ENCODE measurements around the gene FAF1. TPM values are rescaled to one million over a fixed set of nuclear protein-coding genes. Genes with fewer than 3 reads are reported as not detected.
A peak's percentile ranks its signal among the peaks of the same experiment; 100 is the strongest.

Gene FAF1
- total and polyA plus RNA-seq, 2 donors (not counting 3 experiments of a cell fraction or from before 2014, with no cell fraction given) = 9.0 to 57.6 TPM

DNA sequence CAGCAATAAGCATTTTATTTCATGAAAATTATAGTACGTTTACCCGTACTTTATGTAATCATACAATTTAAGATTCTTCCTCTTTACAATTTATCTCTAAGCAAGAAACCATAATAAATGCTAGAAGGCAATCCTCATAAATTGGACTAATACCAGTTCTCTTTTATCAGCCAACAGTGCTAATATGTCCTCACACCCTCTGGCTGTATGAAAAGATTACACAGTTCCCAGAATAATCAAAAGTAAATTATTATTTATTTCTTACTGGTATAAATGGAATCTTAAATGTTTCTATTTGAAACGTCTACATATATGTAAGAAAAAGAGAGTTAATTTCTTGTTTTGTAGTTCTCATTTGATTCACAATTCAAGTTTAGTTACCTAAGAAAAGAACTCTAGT lies 6.9 kb upstream of the FAF1 start:
- TF ChIP-seq EZH2 (IDR thresholded peaks at IDR 0.05; ENCODE audit: borderline replicate concordance, low read depth, low read length, severe bottlenecking) = no peak
- no peak for TF ChIP-seq MYC (IDR thresholded peaks at IDR 0.05; ENCODE audit: low read depth, low read length)
- TF ChIP-seq JUN (IDR thresholded peaks at IDR 0.05; ENCODE audit: borderline replicate concordance, insufficient read depth, insufficient read length, low read depth) = no peak
- TF ChIP-seq GATA2 (IDR thresholded peaks at IDR 0.05; ENCODE audit: insufficient read depth, insufficient read length, low read depth, low read length) = no peak
- no peak for TF ChIP-seq POLR2AphosphoS5 (IDR thresholded peaks at IDR 0.05; ENCODE audit: insufficient read depth, low read depth, low read length)
- TF ChIP-seq FOS (IDR thresholded peaks at IDR 0.05; ENCODE audit: borderline replicate concordance, insufficient read depth, low read length) = no peak
- no peak for TF ChIP-seq POLR2A (IDR thresholded peaks at IDR 0.05; ENCODE audit: low read depth, low read length)
- TF ChIP-seq, protein P1, sequence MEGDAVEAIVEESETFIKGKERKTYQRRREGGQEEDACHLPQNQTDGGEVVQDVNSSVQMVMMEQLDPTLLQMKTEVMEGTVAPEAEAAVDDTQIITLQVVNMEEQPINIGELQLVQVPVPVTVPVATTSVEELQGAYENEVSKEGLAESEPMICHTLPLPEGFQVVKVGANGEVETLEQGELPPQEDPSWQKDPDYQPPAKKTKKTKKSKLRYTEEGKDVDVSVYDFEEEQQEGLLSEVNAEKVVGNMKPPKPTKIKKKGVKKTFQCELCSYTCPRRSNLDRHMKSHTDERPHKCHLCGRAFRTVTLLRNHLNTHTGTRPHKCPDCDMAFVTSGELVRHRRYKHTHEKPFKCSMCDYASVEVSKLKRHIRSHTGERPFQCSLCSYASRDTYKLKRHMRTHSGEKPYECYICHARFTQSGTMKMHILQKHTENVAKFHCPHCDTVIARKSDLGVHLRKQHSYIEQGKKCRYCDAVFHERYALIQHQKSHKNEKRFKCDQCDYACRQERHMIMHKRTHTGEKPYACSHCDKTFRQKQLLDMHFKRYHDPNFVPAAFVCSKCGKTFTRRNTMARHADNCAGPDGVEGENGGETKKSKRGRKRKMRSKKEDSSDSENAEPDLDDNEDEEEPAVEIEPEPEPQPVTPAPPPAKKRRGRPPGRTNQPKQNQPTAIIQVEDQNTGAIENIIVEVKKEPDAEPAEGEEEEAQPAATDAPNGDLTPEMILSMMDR (IDR thresholded peaks at IDR 0.05; ENCODE audit: extremely low read depth in 1 of 2, insufficient read depth in 1 of 2, low read depth in 1 of 2, low read length in 2 of 2) = no peak
- TF ChIP-seq, protein P2, sequence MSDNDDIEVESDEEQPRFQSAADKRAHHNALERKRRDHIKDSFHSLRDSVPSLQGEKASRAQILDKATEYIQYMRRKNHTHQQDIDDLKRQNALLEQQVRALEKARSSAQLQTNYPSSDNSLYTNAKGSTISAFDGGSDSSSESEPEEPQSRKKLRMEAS (IDR thresholded peaks at IDR 0.05; ENCODE audit: insufficient read depth, insufficient read length) = no peak
- peak overlapping the region; percentile 41 for H3K9ac ChIP-seq (replicated peaks; ENCODE audit: extremely low read depth, insufficient read depth, low read length)
- no TSS peak for BruUV-seq (replicated peaks)
- no peaks in the 10 kb centered on the region for H3K27me3 ChIP-seq (ENCODE audit: control insufficient read depth in 2 of 2, insufficient read depth in 2 of 2, low read length in 2 of 2)
- peak overlapping the region; percentile 95 for H2AFZ ChIP-seq (ENCODE audit: low read depth, low read length)
- POLR2A ChIA-PET = no interaction called here
- intact Hi-C loops (cut with micrococcal nuclease) = loop anchor here (10.0 kb wide), 1 partner anchor 328 kb away; no protein-coding TSS in a partner anchor
- H3K36me3 ChIP-seq (ENCODE audit: control insufficient read depth in 2 of 2, extremely low read depth in 1 of 2, insufficient read depth in 2 of 2, low read length in 2 of 2) = no peaks in the 10 kb centered on the region
- dilution Hi-C loops (cut with MboI; ENCODE audit: extremely low pct_ligation_motif_present, low sequenced_read_pairs) = no loop called here
- FAIRE-seq = no peak
- H3K9me3 ChIP-seq (replicated peaks; ENCODE audit: control insufficient read depth, insufficient read depth, low read length) = no peaks in the 10 kb centered on the region
- H3K27ac ChIP-seq (ENCODE audit: insufficient read depth, low read depth, low read length) = no peak overlapping the region
- no peaks in the 10 kb centered on the region for H3K9me1 ChIP-seq (replicated peaks; ENCODE audit: control insufficient read depth, extremely low read depth, insufficient read depth, low read length)
- H3K4me2 ChIP-seq (ENCODE audit: insufficient read depth, low read length) = peak overlapping the region; percentile 93
- CTCF ChIA-PET = no interaction called here
- H4K20me1 ChIP-seq (replicated peaks; ENCODE audit: control insufficient read depth, extremely low read depth, insufficient read depth, low read length) = no peaks in the 10 kb centered on the region
- DNase-seq (ENCODE audit: low read depth, low spot score) = no peak
- H3K4me3 ChIP-seq (replicated peaks in 1 of 3; ENCODE audit: insufficient read depth in 1 of 3, low read depth in 1 of 3, low read length in 3 of 3) = no peak overlapping the region
- peaks cover 30% of the 10 kb centered on the region for H3K79me2 ChIP-seq (ENCODE audit: control insufficient read depth, insufficient read depth, low read length)
- H3K4me1 ChIP-seq (ENCODE audit: control insufficient read depth, extremely low read depth, insufficient read depth, low read length) = peaks cover 20% of the 10 kb centered on the region
